K562 (cell line): Measurements from ENCODE around the gene SORBS2. TPM values are rescaled to one million over a fixed set of nuclear protein-coding genes. Genes with fewer than 3 reads are reported as not detected.

Experiments used
- ATAC-seq: fragments of 200-7000 bp; cut with Tn5 transposase; 3 replicates; pipeline ENCODE4 v1.9.1; 2020; ENCODE audit warnings: moderate library complexity
- BruUV-seq: library from RNA; stranded (reverse); fragments of 400-500 nt; replicated peaks from 2 replicates; lab custom pipeline; 2021; lab: Mats Ljungman, UMichigan
- CTCF ChIA-PET: fragments of 300-600 bp; formaldehyde crosslinking; extraction: SDS; loops from one replicate; lab custom pipeline; 2021; ENCODE audit warnings: low intra/inter-chr PET ratio; lab: Yijun Ruan, JAX
- POLR2A ChIA-PET: fragments of 300-600, 350-650 bp; sonication (Branson Sonifier 250); formaldehyde crosslinking; extraction: SDS; loops from one replicate; lab custom pipeline; 2021; ENCODE audit warnings: antibody characterized with exemption, inconsistent platforms; lab: Yijun Ruan, JAX
- DNase-seq, 4 experiments: peaks; one replicate each; pipeline versions ENCODE4 v3.0.0 to v3.0.0-alpha.2; 2011 to 2018; ENCODE audit warnings: low spot score in 3 of 4, mixed read lengths in 3 of 4; ENCODE audit errors: extremely low read depth in 1 of 4
- FAIRE-seq: peaks from 2 replicates; lab custom pipeline; 2011; peaks lifted over from hg19 to GRCh38; lab: Jason Lieb, UNC
- H2AFZ ChIP-seq: 2 replicates; pipeline ENCODE4 v1.6.0; 2011; ENCODE audit warnings: low read depth, low read length, control low read depth, inconsistent platforms
- H3K27ac ChIP-seq: fragments of 200-600 bp; 3 replicates; pipeline ENCODE4 v1.8.0; 2011; ENCODE audit warnings: low read depth, mild to moderate bottlenecking, control low read depth, inconsistent platforms, low read length, moderate library complexity, mixed read lengths; ENCODE audit errors: extremely low read depth
- H3K27me3 ChIP-seq, 2 experiments: fragments of 300-600 bp in 1 of 2; 2 replicates in 1 of 2; 3 replicates in 1 of 2; pipeline versions ENCODE4 v1.6.0 to v1.8.0; 2011; ENCODE audit warnings: inconsistent platforms in 2 of 2, low read length in 2 of 2, mild to moderate bottlenecking in 1 of 2, mixed read lengths in 1 of 2, moderate library complexity in 1 of 2; ENCODE audit not compliant: control insufficient read depth in 2 of 2, insufficient read depth in 2 of 2
- H3K36me3 ChIP-seq: fragments of 300-600 bp; 3 replicates; pipeline ENCODE4 v1.8.0; 2011; ENCODE audit warnings: mild to moderate bottlenecking, low read length, inconsistent platforms; ENCODE audit not compliant: control insufficient read depth, insufficient read depth
- H3K4me1 ChIP-seq, 2 experiments: fragments of 200-600 bp in 1 of 2; replicated peaks in 1 of 2; 2 replicates in 1 of 2; 3 replicates in 1 of 2; pipeline versions ENCODE4 v1.5.1 to v1.8.0; 2011; ENCODE audit warnings: inconsistent platforms in 2 of 2, low read length in 2 of 2, mild to moderate bottlenecking in 1 of 2, mixed read lengths in 1 of 2, moderate library complexity in 1 of 2; ENCODE audit not compliant: control insufficient read depth in 2 of 2, insufficient read depth in 2 of 2
- H3K4me2 ChIP-seq: 2 replicates; pipeline ENCODE4 v1.6.1; 2011; ENCODE audit warnings: low read length, control low read depth, inconsistent platforms, mixed read lengths; ENCODE audit not compliant: insufficient read depth
- H3K4me3 ChIP-seq: fragments of 200-600 bp; sonication (generic), shearing (Covaris generic); 2 replicates; pipeline ENCODE4 v1.5.1; 2016; ENCODE audit warnings: control low read depth, inconsistent platforms
- H3K79me2 ChIP-seq: fragments of 200-600 bp; 3 replicates; pipeline ENCODE4 v1.8.0; 2011; ENCODE audit warnings: low read length, inconsistent platforms; ENCODE audit not compliant: control insufficient read depth, insufficient read depth
- H3K9ac ChIP-seq, 2 experiments: 2 replicates each; pipeline versions ENCODE4 v1.6.0 to v1.6.1; 2011; ENCODE audit warnings: low read depth in 2 of 2, low read length in 2 of 2, control low read depth in 1 of 2, inconsistent platforms in 1 of 2, mild to moderate bottlenecking in 1 of 2, mixed read lengths in 1 of 2; ENCODE audit not compliant: insufficient read depth in 1 of 2
- H3K9me1 ChIP-seq: one replicate; pipeline ENCODE4 v1.6.0; 2011; ENCODE audit warnings: inconsistent platforms, mild to moderate bottlenecking, low read length, moderate library complexity; ENCODE audit not compliant: control insufficient read depth, insufficient read depth
- H3K9me3 ChIP-seq: replicated peaks from 2 replicates; pipeline ENCODE4 v1.5.1; 2011; ENCODE audit warnings: low read depth, low read length, inconsistent platforms; ENCODE audit not compliant: control insufficient read depth, insufficient read depth
- H4K20me1 ChIP-seq: replicated peaks from 2 replicates; pipeline ENCODE4 v1.6.1; 2011; ENCODE audit warnings: low read length, inconsistent platforms, mixed read lengths; ENCODE audit not compliant: control insufficient read depth, insufficient read depth
- BRCA1 ChIP-seq, 2 experiments: fragments of 450-650 bp in 1 of 2; sonication (generic) in 1 of 2; formaldehyde crosslinking in 1 of 2; IDR thresholded peaks; 2 replicates each; pipeline versions ENCODE4 v1.5.0 to v1.6.1; 2017 to 2020; ENCODE audit warnings: mild to moderate bottlenecking in 1 of 2, missing genetic modification reagents in 1 of 2
- BRF1 ChIP-seq: IDR thresholded peaks from 3 replicates; pipeline ENCODE4 v1.6.1; 2011; ENCODE audit warnings: borderline replicate concordance, mild to moderate bottlenecking; ENCODE audit not compliant: insufficient read length; ENCODE audit errors: extremely low read depth
- CBX2 ChIP-seq: fragments of 200-600 bp; sonication (generic); IDR thresholded peaks from one replicate; pipeline ENCODE4 v1.6.1; 2012; ENCODE audit warnings: mild to moderate bottlenecking, low read length, inconsistent platforms; ENCODE audit not compliant: insufficient read depth, poor library complexity, severe bottlenecking
- EP300 ChIP-seq: IDR thresholded peaks from 2 replicates; pipeline ENCODE4 v1.6.1; 2012; ENCODE audit warnings: low read length, improper control_type of control experiment
- HNRNPLL ChIP-seq: fragments of 200-400 bp; formaldehyde crosslinking; IDR thresholded peaks from 2 replicates; pipeline ENCODE4 v1.6.1; 2017; ENCODE audit warnings: low read length, low read depth, mild to moderate bottlenecking; ENCODE audit not compliant: poor library complexity, severe bottlenecking
- NUFIP1 ChIP-seq: fragments of 450-650 bp; IDR thresholded peaks from 2 replicates; pipeline ENCODE4 v1.6.1; 2018; ENCODE audit not compliant: partially characterized antibody
- RBM34 ChIP-seq: fragments of 200-400 bp; formaldehyde crosslinking; IDR thresholded peaks from 2 replicates; pipeline ENCODE4 v1.6.1; 2018; ENCODE audit warnings: low read length, borderline replicate concordance; ENCODE audit not compliant: insufficient read depth
- SIN3A ChIP-seq, 2 experiments: fragments of 150-350 bp in 1 of 2; IDR thresholded peaks; 2 replicates each; pipeline ENCODE4 v1.6.1; 2011 to 2016; ENCODE audit warnings: borderline replicate concordance in 2 of 2, low read depth in 2 of 2, low read length in 2 of 2, mild to moderate bottlenecking in 2 of 2, moderate library complexity in 2 of 2; ENCODE audit not compliant: control insufficient read depth in 1 of 2
- SUPT5H ChIP-seq: fragments of 450-650 bp; IDR thresholded peaks from 2 replicates; pipeline ENCODE4 v1.6.1; 2016
- TEAD4 ChIP-seq, 2 experiments: sonication (generic) in 1 of 2; formaldehyde crosslinking in 1 of 2; IDR thresholded peaks; 2 replicates each; pipeline versions ENCODE4 v1.6.1 to v1.8.0; 2012 to 2022; ENCODE audit warnings: borderline replicate concordance in 1 of 2, inconsistent platforms in 1 of 2, low read length in 1 of 2, mild to moderate bottlenecking in 1 of 2, missing genetic modification reagents in 1 of 2
- ZC3H4 ChIP-seq: sonication (generic); formaldehyde crosslinking; IDR thresholded peaks from 2 replicates; pipeline ENCODE4 v1.9.0; 2021; ENCODE audit warnings: missing genetic modification reagents, borderline replicate concordance
- WGBS: fragments of 100-300 bp; shearing (Covaris generic); methylation state at CpG from one replicate; pipeline ENCODE4 v1.1.6; 2016; ENCODE audit warnings: low coverage, mixed read lengths; ENCODE audit not compliant: insufficient coverage; ENCODE audit errors: missing lambda C conversion rate; 5-methylcytosine and 5-hydroxymethylcytosine counted together
- in situ Hi-C: fragments of 300-500 bp; cut with MboI; formaldehyde crosslinking; loops from 4 replicates; pipeline ENCODE4 v1.15.0; 2018; ENCODE audit warnings: inconsistent platforms, mixed read lengths
- intact Hi-C: fragments of 100-400 bp; cut with micrococcal nuclease; formaldehyde crosslinking; loops from 2 replicates; pipeline ENCODE4 v1.14.2; 2022
- polyA plus RNA-seq, 8 experiments: library from polyadenylated mRNA; depleted of rRNA in 4 of 8; stranded (reverse) in 5 of 8; unstranded in 3 of 8; fragments of >200 nt; fragmentation: Nextera tagmentation in 2 of 8; fragmentation: Illumina TruSeq in 1 of 8; extraction: Ambion mirVana in 2 of 8; extraction: Trizol in 1 of 8; gene quantifications; 2 replicates each; pipeline versions ENCODE4 v1.2.1 to v1.2.3, GENCODE V29; 2011 to 2014; ENCODE audit warnings: inconsistent platforms in 1 of 8, missing spikeins in 1 of 8
- total RNA-seq, 7 experiments: library from RNA; depleted of rRNA in 6 of 7; stranded (reverse); fragments of >200 nt in 6 of 7; fragmentation: Illumina TruSeq in 2 of 7; extraction: Trizol in 2 of 7; gene quantifications; 2 replicates each; pipeline versions ENCODE4 v1.2.1 to v1.2.3, GENCODE V29; 2011 to 2021; ENCODE audit warnings: low replicate concordance in 1 of 7
- TF ChIP-seq, protein P1 (sequence below): sonication (generic); formaldehyde crosslinking; IDR thresholded peaks from 2 replicates; pipeline ENCODE4 v1.8.0; 2023; ENCODE audit warnings: mild to moderate bottlenecking, missing genetic modification reagents

The SORBS2 gene
- total and polyA plus RNA-seq, 9 of the 15 experiments (the other 6 are each of a cell fraction or from before 2014, with no cell fraction given), result 0.29 TPM; not detected in 8

DNA sequence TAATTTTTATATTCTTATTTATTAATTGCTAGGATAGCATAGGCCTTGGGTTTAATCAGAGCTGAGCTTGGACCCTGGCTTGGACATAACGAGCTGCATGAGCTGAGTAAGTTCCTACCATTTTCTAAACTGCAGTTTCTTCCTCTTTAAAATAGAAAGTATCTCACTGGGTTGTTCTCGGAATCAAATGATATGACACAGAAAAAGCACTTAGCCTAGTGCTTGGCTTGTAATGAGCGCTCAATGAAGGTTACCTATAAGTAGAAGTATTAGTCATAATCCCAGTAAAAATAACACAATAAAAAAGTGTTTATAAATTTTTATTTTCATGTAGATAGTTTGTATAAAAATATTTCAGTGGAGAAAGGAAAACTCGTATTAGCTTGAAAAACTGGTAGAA lies 163.4 kb downstream of the SORBS2 start:
- H3K4me1 ChIP-seq, result no peaks in the 10 kb centered on the region
- H3K9ac ChIP-seq, result no peak overlapping the region
- 1% methylated on average over 4 of the region's 4 CpGs for WGBS
- POLR2A ChIA-PET, result no interaction called here
- H4K20me1 ChIP-seq, result no peaks in the 10 kb centered on the region
- CTCF ChIA-PET, result no interaction called here
- H3K27me3 ChIP-seq, result peaks cover 0 to 13% of the 10 kb centered on the region in 2 experiments; a peak in 3 of 5 replicates
- in situ Hi-C loops, result no loop called here
- ATAC-seq, result no peak
- no peaks in the 10 kb centered on the region for H3K9me1 ChIP-seq
- H2AFZ ChIP-seq, result no peak overlapping the region
- no peak overlapping the region for H3K4me2 ChIP-seq
- no peaks in the 10 kb centered on the region for H3K9me3 ChIP-seq
- H3K36me3 ChIP-seq, result no peaks in the 10 kb centered on the region
- intact Hi-C loops, result loop anchor here (10.0 kb wide), 1 partner anchor 486 kb away; no protein-coding TSS in a partner anchor
- no peak for TF ChIP-seq BRCA1 (IDR thresholded peaks at IDR 0.05)
- no peak for TF ChIP-seq BRCA1 (CRISPR knock-in tag; IDR thresholded peaks at IDR 0.05)
- TF ChIP-seq, protein P1, sequence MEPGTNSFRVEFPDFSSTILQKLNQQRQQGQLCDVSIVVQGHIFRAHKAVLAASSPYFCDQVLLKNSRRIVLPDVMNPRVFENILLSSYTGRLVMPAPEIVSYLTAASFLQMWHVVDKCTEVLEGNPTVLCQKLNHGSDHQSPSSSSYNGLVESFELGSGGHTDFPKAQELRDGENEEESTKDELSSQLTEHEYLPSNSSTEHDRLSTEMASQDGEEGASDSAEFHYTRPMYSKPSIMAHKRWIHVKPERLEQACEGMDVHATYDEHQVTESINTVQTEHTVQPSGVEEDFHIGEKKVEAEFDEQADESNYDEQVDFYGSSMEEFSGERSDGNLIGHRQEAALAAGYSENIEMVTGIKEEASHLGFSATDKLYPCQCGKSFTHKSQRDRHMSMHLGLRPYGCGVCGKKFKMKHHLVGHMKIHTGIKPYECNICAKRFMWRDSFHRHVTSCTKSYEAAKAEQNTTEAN (CRISPR knock-in tag), result no peak
- no peak for TF ChIP-seq ZC3H4
- no peak for TF ChIP-seq RBM34
- TF ChIP-seq, all 486 proteins: peak for 0
- Histone ChIP-seq H3K27ac (no peak overlapping the region), H3K79me2 (no peaks in the 10 kb centered on the region), H3K4me3 (no peak overlapping the region)
- BruUV-seq, result no TSS peak
- no peak for FAIRE-seq
- DNase-seq, result no peak

DNA sequence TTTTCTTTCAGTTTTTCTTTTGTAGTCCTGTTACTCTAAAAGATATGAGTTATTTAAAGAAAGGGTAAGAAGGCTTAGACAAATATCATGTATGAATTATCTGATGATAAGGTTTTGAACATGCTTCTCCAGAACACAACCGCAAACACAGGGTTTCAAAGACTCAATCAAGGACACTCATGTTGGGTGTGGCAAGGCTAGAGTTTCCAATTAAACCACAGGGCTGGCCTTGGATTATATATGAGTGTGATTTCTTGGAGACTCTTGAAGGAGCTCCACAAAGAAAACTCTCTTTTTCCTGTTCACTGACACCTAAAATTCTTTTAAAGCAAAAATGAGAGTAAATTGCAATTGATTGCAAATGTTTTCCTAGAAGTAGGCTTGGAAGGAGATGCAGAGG lies 166.6 kb downstream of the SORBS2 start:
- Histone ChIP-seq H3K4me3 (no peak overlapping the region), H3K4me2 (no peak overlapping the region), H3K79me2 (no peaks in the 10 kb centered on the region), H3K27ac (no peak overlapping the region), H3K9ac (no peak overlapping the region), H3K9me1 (no peaks in the 10 kb centered on the region), H3K36me3 (no peaks in the 10 kb centered on the region), H2AFZ (no peak overlapping the region), H3K9me3 (no peaks in the 10 kb centered on the region), H4K20me1 (no peaks in the 10 kb centered on the region), H3K27me3 (peaks cover 0 to 8% of the 10 kb centered on the region in 2 experiments; a peak in 1 of 5 replicates), H3K4me1 (no peaks in the 10 kb centered on the region)
- no peak for ATAC-seq
- 0% methylated on average over 1 of the region's 1 CpG for WGBS
- intact Hi-C loops (loop anchor here (10.0 kb wide), 1 partner anchor 489 kb away; no protein-coding TSS in a partner anchor), in situ Hi-C loops (no loop called here)
- no TSS peak for BruUV-seq
- POLR2A ChIA-PET, result no interaction called here
- no peak for FAIRE-seq
- CTCF ChIA-PET, result no interaction called here
- no peak for DNase-seq
- TF ChIP-seq NUFIP1 (no peak), SIN3A (IDR thresholded peaks at IDR 0.05; ENCODE audit: borderline replicate concordance in 2 of 2, control insufficient read depth in 1 of 2, low read depth in 2 of 2, low read length in 2 of 2) (no peak), SUPT5H (no peak), EP300 (no peak), CBX2 (no peak), TEAD4 (IDR thresholded peaks at IDR 0.05; ENCODE audit: low read length) (no peak), TEAD4 (CRISPR knock-in tag; IDR thresholded peaks at IDR 0.05; ENCODE audit: borderline replicate concordance) (no peak), HNRNPLL (no peak), BRF1 (no peak)
